HG03025 (cell line): Measurements from ENCODE around the gene MRPL41.
"Not testable (repeated sequence)": the region's sequence is repeated elsewhere in the genome, so short reads cannot be mapped to it uniquely, and the experiment has no call there.

Experiments
- ATAC-seq: cut with Tn5 transposase; IDR thresholded peaks from one replicate; pipeline ENCODE4 v1.9.1; 2021; ENCODE audit warnings: mild to moderate bottlenecking, moderate library complexity; ENCODE audit not compliant: unreplicated experiment, low FRiP score

Gene MRPL41

GRCh38 chr9:137581361-137582285 lies 29.9 kb downstream of the MRPL41 start:
- no peak for ATAC-seq

- no peak for ATAC-seq
Observed at GRCh38 chr9:137582286-137582860, 30.7 kb downstream of the MRPL41 start.

DNA sequence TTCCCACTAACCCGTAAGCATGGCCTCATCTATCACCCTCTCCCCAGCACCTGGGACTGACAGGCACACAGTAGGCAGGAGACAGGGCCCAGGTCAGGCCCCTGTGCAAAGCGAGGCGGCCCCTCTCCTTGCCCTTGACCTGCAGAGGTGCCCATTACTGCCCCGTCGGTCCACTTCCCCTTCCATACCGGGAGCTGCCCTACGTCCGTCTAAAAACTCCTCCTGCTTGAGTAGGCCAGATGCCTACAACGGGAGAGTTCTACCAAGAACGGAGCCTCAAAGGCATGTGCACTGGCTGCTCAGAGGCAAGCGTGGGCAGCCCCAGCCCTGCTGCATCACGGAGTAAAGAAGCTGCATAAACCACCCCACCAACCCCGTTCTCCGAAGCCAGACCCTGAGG lies 31.7 kb downstream of the MRPL41 start:
- ATAC-seq, result no peak

DNA sequence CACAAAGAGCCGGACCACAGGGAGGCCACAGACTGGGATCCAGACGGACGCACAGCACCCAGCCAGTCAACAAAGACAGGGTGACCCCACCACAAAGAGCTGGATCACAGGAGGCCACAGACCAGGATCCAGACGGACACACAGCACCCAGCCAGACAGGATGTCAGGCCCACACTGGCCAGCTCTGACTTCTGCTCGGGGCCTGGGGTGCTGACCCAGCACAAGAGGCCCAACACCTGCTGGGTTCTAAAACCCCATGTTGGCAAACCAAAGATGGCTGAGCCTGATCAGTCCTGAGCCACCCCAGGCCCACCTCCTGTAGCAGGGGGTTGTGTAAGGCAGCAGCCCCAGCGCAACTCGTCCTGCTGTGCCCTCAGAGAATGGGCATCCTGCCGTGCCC lies 32.3 kb downstream of the MRPL41 start:
- ATAC-seq, result no peak

DNA sequence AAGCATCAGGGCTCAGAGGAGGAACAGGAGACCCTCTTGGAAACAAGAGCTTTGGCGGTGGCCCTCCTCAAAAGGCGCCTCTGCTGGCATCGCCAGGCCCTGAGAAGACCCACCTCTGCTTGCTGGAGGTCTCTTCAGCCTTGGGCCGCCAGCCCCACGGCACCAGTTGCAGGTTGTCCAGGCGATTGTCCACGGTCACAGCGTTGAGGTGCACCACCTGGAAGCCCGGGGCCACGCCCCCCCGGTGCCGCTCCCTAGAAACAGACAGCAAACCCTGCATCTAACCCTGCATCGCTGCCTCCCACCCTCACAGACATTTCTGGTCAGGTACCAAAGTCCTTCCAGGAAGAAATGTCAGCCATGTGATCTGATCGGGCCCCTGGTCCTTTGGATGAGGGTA lies 35.2 kb downstream of the MRPL41 start:
- ATAC-seq, result no peak

DNA sequence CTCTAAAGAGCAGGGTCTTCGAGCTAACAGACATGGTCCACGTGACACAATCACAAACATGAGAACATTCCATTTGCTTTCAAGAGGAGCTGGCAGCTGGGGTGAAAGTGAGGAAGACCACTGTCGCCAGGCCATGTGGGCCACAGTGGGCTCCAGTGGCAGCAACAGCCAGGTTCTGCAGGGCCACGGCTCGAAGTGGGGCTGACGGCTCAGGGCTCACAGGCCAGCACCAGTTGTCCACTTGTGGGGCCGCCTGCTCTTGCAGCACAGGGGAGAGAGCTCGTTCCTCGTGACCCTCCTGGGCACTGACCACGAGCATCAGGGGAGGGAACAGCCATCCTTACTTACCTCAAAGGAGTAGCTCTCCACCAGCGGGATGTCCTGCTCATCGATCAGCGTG lies 36.6 kb downstream of the MRPL41 start:
- ATAC-seq, result no peak

GRCh38 chr9:137588891-137589290 lies 37.2 kb downstream of the MRPL41 start:
- ATAC-seq, result no peak

DNA sequence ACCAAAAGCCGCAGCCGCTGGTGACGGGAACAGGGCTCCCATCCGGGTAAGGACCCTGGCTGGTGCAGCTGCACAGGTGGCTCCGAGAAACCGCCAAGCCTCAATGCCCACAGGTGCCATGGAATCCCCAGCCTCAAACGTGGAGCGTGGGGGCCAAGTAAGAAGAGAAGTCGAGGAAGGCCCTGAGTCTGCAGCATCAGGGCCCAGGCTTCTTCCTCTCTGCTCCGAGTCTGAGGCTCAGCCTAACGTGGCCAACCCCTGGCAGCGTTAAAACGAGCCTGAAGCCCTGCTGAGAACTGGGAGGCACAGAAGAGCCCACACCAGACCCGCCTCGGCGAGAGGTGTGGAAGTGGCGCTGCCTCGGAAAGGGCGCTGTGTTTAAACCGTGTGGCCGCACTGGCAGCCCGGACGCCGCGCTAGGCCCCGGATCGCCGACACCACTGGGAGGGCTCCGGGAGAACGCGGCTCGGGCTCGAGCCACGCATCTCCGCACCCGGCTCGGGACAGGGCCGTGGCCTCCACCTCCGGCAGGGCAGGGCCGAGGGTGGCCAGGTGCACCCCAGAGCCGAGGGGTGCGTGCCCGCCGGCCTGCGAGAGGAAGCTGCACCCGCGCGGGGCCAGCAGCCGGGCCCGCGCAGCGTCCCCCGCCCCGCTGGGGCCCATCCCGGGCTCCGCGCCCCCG lies 37.9 kb downstream of the MRPL41 start:
- ATAC-seq, result peak; percentile 18

- ATAC-seq, result no peak
Observed at GRCh38 chr9:137590123-137590468, 38.4 kb downstream of the MRPL41 start.

GRCh38 chr9:137590469-137591383 lies 39.0 kb downstream of the MRPL41 start, which contains the start of gene ZMYND19:
Gene ZMYND19, minus strand, starts transcription at chr9:137590512. Its CDS starts 249 bp downstream, at chr9:137590263.
- ATAC-seq, result peak; percentile 76

GRCh38 chr9:137592767-137593166 lies 41.1 kb downstream of the MRPL41 start:
- no peak for ATAC-seq

- ATAC-seq, result no peak
Observed at GRCh38 chr9:137593176-137593575, 41.5 kb downstream of the MRPL41 start.

DNA sequence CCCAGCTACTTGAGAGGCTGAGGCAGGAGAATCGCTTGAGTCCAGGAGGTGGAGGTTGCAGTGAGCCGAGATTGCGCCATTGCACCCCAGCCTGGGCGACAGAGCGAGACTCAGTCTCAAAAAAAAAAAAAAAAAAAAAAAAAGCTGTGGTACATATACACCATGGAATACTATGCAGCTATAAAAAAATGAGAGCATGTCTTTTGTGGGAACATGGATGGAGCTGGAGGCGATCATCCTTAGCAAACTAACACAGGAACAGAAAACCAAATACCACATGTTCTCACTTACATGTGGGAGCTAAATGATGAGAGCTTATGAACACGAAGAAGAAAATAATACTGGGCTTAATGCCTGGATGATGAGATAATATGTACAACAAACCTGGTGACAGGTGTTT lies 44.9 kb downstream of the MRPL41 start:
- not testable (repeated sequence) for ATAC-seq

DNA sequence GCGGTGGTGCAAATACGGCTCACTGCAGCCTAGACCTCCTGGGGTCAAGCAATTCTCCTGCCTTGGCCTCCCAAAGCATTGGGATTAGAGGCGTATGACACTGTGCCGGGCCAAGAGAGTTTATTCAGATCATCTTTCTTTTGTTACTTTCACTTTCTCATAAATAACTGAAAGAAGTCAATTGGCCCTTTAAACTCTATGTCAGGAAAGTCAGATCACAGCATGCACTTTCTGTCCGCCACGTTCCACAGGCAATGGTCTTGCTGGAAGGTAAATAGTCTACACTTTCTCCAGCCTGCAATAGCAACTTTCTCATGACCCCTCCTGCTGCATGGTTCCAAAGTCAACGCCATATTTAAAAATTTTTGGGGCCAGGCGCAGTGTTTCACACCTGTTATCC lies 47.3 kb downstream of the MRPL41 start:
- no peak for ATAC-seq
